Uterus (tissue), 4 donors: ENCODE measurements around the gene C1orf174. TPM values are rescaled to one million over a fixed set of nuclear protein-coding genes. Genes with fewer than 3 reads are reported as not detected.

Experiments
- DNase-seq, 2 donors: peaks; one replicate each; pipeline ENCODE4 v3.0.0-alpha.2; 2019 to 2020
- H3K27ac ChIP-seq, 2 donors: fragments of 200-600 bp; sonication (generic); 1 replicate in 1 of 2; 2 replicates in 1 of 2; pipeline ENCODE4 v1.5.1; 2016 to 2018
- H3K27me3 ChIP-seq, 2 donors: fragments of 200-600 bp; sonication (generic); one replicate each; pipeline ENCODE4 v1.5.1; 2018 to 2019; ENCODE audit warnings: control low read depth in 1 of 2
- H3K36me3 ChIP-seq, 2 donors: fragments of 200-600 bp; sonication (generic); one replicate each; pipeline ENCODE4 v1.5.1; 2019; ENCODE audit warnings: control low read depth in 1 of 2
- H3K4me1 ChIP-seq, 2 donors: fragments of 200-600 bp; sonication (generic); one replicate each; pipeline ENCODE4 v1.5.1; 2018 to 2019; ENCODE audit warnings: control low read depth in 1 of 2
- H3K4me3 ChIP-seq, 2 donors: fragments of 200-600 bp; sonication (generic); 1 replicate in 1 of 2; 2 replicates in 1 of 2; pipeline ENCODE4 v1.5.1; 2018 to 2019; ENCODE audit warnings: mild to moderate bottlenecking in 1 of 2
- H3K9me3 ChIP-seq, 2 donors: fragments of 200-600 bp; sonication (generic); one replicate each; pipeline ENCODE4 v1.5.1; 2019; ENCODE audit warnings: control low read depth in 1 of 2
- POLR2A ChIP-seq, 2 donors: fragments of 450-650 bp; IDR thresholded peaks; one replicate each; pipeline ENCODE4 v1.6.1; 2016; ENCODE audit warnings: antibody characterized with exemption in 2 of 2, mild to moderate bottlenecking in 1 of 2, moderate library complexity in 1 of 2
- intact Hi-C: fragments of 100-400 bp; cut with DNase I; formaldehyde crosslinking; loops from one replicate; pipeline ENCODE4 v1.15.1; 2023; ENCODE audit warnings: low total_unique reads
- total RNA-seq, 4 donors: library from RNA; depleted of rRNA in 3 of 4; stranded (reverse); fragments of >200 nt in 3 of 4; gene quantifications; one replicate each; pipeline versions ENCODE4 v1.1.0 to v1.2.4, GENCODE V29; 2014 to 2023
- TF ChIP-seq, protein P1 (sequence below), 4 experiments: fragments of 200-600 bp in 2 of 4; fragments of 450-650 bp in 2 of 4; sonication (generic) in 2 of 4; IDR thresholded peaks; one replicate each; pipeline ENCODE4 v1.5.1; 2016 to 2019; ENCODE audit warnings: antibody characterized with exemption in 4 of 4, mild to moderate bottlenecking in 2 of 4, moderate library complexity in 1 of 4
- donor health status: DM: yes; HTN: yes; CAD: no.

Gene C1orf174
- total RNA-seq, 4 donors from 2014 or later, result 6.4 to 41.9 (median 17.5) TPM

DNA sequence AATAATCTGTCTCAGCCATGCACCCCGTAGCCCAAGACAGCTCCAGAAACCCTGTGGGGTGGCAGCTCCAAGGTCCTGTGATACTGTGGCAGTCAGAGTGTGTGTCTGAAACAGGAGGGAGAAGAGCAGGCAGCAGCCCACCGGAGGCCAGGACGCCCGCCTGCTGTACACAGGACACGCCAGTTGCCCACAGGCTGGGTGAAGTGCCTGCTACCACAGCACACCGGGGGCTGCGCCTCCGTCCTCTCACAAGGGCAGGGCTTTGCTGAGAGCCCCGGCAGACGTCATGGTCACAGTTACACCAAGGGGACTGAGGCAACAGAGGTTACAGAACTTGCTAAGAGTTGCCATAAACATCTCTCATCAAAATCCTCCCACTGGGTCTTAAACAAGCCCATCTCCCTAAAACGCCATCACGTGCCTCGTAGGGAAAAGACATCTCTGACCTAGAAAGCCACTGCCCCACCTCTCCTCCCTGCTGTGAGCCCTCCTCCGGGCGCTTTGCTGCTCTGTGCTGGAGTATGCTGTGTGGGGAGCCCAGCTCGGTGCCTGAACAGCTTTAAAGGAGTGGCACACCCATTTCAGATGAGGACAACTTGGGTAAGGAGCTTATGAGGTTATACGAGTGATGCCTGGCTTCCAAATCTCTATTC, 5.3 kb downstream of the C1orf174 start:
- no peaks in the 10 kb centered on the region for H3K27me3 ChIP-seq
- H3K36me3 ChIP-seq, result no peaks in the 10 kb centered on the region
- no peak overlapping the region for H3K27ac ChIP-seq
- no peak for DNase-seq
- H3K4me3 ChIP-seq, result no peak overlapping the region
- H3K9me3 ChIP-seq, result no peaks in the 10 kb centered on the region
- intact Hi-C loops, result no loop called here
- H3K4me1 ChIP-seq, result no peaks in the 10 kb centered on the region
- no peak for TF ChIP-seq POLR2A (IDR thresholded peaks at IDR 0.05)
- TF ChIP-seq, protein P1, sequence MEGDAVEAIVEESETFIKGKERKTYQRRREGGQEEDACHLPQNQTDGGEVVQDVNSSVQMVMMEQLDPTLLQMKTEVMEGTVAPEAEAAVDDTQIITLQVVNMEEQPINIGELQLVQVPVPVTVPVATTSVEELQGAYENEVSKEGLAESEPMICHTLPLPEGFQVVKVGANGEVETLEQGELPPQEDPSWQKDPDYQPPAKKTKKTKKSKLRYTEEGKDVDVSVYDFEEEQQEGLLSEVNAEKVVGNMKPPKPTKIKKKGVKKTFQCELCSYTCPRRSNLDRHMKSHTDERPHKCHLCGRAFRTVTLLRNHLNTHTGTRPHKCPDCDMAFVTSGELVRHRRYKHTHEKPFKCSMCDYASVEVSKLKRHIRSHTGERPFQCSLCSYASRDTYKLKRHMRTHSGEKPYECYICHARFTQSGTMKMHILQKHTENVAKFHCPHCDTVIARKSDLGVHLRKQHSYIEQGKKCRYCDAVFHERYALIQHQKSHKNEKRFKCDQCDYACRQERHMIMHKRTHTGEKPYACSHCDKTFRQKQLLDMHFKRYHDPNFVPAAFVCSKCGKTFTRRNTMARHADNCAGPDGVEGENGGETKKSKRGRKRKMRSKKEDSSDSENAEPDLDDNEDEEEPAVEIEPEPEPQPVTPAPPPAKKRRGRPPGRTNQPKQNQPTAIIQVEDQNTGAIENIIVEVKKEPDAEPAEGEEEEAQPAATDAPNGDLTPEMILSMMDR (IDR thresholded peaks at IDR 0.05), result no peak

DNA sequence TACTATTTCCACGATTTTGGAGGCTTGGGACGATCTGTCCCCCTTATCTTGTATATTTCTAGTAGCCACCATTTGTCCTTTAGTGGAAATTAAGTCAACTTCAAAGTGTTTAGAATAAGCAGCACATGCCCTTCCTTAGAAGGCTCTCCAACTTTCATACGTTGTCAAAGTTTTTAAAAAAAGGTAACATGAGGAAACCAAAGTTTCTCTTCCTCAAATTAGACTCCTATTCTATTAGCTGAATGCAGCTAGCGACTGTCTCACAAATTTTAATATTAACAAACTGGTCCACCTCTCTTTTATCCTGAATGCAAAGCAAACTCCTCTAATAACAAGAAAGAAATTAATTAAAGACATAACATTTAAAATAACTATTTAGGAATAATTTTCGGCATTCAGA, 6.9 kb downstream of the C1orf174 start:
- intact Hi-C loops, result no loop called here
- Histone ChIP-seq H3K36me3 (no peaks in the 10 kb centered on the region), H3K27ac (no peak overlapping the region), H3K27me3 (no peaks in the 10 kb centered on the region), H3K9me3 (no peaks in the 10 kb centered on the region), H3K4me1 (no peaks in the 10 kb centered on the region), H3K4me3 (no peak overlapping the region)
- no peak for TF ChIP-seq POLR2A (IDR thresholded peaks at IDR 0.05)
- TF ChIP-seq, protein P1 (IDR thresholded peaks at IDR 0.05), result no peak
- no peak for DNase-seq

DNA sequence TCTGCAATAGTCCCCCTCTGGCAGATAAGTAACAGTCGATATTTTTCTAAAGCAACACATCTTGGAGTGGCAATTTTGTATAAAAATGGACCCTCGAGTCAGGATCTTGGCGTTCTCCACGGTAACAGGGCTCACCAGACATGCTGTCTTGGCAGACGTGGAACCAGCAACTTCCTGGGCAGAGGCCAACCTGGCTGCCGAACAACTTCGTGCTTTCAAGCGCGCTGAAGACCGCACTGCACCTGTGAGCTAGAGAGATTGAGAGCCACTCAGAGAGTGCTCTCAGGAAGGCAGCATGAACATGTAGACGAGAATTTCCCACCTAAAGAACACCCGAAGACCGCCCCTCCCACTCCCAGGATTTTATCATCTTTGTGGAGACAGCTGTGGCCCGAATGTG, 7.3 kb downstream of the C1orf174 start:
- Histone ChIP-seq H3K4me1 (no peaks in the 10 kb centered on the region), H3K27ac (no peak overlapping the region), H3K27me3 (no peaks in the 10 kb centered on the region), H3K36me3 (no peaks in the 10 kb centered on the region), H3K4me3 (no peak overlapping the region), H3K9me3 (no peaks in the 10 kb centered on the region)
- DNase-seq, result no peak
- no peak for TF ChIP-seq POLR2A (IDR thresholded peaks at IDR 0.05)
- TF ChIP-seq, protein P1 (IDR thresholded peaks at IDR 0.05), result no peak
- intact Hi-C loops, result no loop called here

DNA sequence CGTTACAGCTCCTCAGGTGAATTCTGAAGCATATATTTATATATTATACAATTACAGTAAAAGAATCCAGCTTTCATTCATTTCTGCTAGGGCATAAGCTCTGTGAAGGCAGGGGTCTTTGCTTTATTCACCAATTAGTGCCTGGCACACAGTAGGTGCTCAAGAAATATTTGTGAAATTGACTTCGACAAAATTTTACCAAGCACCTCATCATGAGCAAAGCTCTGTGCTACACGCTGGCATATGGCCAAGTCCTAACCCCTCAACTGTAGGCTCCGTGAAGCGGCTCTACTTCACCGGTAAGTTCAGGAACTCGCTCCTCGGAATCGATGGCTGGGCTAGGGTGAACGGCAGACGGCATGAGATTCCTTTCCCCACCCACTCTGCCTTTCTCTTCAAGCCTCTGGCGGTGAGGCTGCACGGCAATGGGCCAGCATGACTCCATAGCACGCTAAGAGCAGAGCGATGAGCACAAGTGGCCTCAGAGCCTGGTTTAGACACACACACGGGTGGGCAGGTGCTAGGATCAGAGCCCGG, 8.7 kb downstream of the C1orf174 start:
- H3K9me3 ChIP-seq, result no peaks in the 10 kb centered on the region
- no peak overlapping the region for H3K4me3 ChIP-seq
- no peak overlapping the region for H3K27ac ChIP-seq
- H3K36me3 ChIP-seq, result no peaks in the 10 kb centered on the region
- DNase-seq, result no peak
- intact Hi-C loops, result no loop called here
- H3K27me3 ChIP-seq, result no peaks in the 10 kb centered on the region
- TF ChIP-seq, protein P1 (IDR thresholded peaks at IDR 0.05), result no peak
- TF ChIP-seq POLR2A (IDR thresholded peaks at IDR 0.05), result no peak
- no peaks in the 10 kb centered on the region for H3K4me1 ChIP-seq

DNA sequence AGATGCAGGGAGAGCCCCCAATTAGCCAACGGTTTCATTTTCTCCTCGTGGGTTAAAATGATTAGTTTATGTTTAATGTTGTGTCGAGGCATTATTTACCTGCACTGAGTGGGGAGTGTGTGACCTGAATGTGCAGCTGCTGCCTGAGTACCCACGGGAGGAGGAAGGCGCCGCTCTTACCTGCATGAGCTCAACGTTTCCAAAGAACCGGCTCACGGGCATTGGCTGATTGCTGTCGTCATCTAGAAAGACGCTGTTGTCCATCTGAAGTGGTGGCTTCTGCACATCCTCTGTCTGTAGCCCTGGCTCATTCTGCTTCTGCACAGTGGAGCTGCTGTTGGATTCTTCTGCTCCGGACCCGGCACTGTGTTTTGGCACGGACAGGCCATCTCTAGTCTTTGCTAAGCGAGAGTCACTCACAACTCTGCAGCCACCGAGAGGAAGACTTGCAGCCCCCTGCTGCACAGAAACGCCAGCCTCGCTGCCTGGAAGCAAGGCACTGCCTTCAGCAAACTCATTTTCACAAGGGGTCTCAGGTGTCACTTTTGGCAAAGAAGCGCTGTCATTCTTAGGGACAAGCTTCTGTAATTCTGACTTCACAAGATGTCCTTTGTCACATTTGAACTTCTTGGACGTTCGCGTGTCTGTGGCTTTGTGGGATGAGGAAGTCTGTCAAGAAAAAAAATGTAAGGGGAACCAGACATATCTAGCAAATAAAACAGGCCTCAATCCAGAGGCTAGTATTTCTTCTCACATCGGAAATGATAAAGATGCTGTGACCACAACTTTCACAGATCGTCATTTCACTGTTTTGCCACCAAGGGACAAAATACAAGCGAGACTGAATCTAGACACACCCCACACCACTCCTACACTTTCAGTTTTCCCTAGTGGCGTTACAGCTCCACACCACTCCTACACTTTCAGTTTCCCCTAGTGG, 9.4 kb downstream of the C1orf174 start:
- Histone ChIP-seq H3K4me3 (no peak overlapping the region), H3K9me3 (no peaks in the 10 kb centered on the region), H3K4me1 (no peaks in the 10 kb centered on the region), H3K27me3 (no peaks in the 10 kb centered on the region), H3K27ac (no peak overlapping the region), H3K36me3 (no peaks in the 10 kb centered on the region)
- DNase-seq, result no peak
- intact Hi-C loops, result no loop called here
- no peak for TF ChIP-seq POLR2A (IDR thresholded peaks at IDR 0.05)
- TF ChIP-seq, protein P1 (IDR thresholded peaks at IDR 0.05), result no peak
